ENCODE results near the gene GAST.

DNA sequence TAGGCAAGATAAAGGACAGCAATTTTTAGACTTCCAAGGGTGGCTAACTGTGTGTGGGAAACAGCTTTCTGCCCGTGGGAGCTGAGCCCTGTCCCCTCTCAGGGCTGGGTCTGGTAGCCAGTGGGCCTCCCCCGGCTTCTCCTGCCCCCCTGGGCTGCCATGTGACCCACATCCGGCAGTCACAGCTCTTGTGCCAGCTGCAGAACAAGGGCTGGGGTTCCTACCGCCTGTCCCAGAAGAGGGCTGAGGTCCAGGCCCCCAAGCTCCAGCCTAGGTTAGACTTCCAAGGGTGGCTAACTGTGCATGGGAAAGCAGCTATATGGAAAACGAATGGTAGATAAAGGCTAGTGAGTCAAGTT lies 6.1 kb downstream of the GAST start:
- TF ChIP-seq CTCF (IDR thresholded peaks at IDR 0.05; ENCODE audit: low read length) (no peak), EZH2 (IDR thresholded peaks at IDR 0.05; ENCODE audit: borderline replicate concordance, low read length) (no peak)

All from OCI-LY1 (cell line).